Stimulated activated CD4-positive, alpha-beta T cell treated with anti-CD3 and anti-CD28 coated beads, Interleukin-4, amount 100 ng/mL, for 4 hours (primary cell): ENCODE results near the gene CTNNBIP1.

Experiments
- DNase-seq, 2 experiments: peaks; one replicate each; pipeline ENCODE4 v3.0.0-alpha.2; 2020

The CTNNBIP1 gene

DNA sequence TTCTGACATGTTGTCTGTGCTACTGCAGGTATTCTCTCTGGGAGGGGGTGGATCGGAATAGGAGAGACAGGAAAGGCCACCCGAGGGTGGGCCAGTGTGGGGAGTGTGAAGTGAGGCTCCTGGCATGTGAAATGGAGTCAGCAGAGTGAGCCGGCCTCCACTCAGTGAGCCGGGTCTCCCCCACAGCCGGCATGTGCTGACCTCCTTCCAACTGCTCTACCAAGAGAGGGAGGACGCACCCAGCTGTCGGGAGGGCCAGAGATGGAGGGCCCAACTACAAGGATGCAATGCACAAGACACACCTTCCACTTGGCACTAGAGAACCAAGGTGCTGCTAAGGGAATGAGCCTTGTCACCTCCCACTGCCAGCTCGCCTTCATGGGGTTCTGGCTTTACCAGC is 58.1 kb downstream of the CTNNBIP1 start:
- DNase-seq: no peak

DNA sequence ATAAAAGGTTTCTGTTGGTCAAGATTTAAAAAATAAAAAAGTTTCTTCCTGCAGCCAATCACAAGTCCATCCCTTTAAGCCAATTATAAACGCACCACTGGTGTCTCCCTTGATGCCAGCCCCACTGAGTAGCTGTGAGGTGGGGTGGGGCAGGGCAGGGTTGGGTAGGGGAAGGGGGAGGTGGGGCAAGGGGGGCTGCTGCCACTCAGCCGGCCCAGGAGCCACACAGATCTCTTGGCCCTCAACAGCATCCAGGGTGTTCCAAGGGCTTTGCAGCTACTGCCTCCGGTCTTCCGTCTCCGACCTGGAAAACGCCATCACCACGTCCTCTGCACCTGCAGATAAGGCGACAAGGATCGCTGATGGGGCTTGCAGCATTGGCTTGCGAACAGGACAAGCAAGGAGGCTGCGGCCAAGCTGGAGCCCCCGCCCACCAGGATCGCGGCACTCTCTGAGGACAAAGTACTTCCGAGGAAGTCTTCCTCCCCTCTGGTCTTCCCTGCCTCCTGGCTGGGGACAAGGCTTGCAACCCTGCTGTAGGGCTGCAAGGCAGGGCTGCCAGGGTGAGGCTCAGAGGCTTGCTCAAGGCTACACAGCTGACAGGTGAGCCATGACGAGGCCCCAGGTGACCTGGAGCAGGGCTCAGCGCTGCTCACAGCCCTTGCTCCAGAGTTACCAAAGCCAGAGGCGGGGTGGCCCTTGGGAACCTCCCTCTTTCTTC is 59.5 kb downstream of the CTNNBIP1 start:
- no peak for DNase-seq

DNA sequence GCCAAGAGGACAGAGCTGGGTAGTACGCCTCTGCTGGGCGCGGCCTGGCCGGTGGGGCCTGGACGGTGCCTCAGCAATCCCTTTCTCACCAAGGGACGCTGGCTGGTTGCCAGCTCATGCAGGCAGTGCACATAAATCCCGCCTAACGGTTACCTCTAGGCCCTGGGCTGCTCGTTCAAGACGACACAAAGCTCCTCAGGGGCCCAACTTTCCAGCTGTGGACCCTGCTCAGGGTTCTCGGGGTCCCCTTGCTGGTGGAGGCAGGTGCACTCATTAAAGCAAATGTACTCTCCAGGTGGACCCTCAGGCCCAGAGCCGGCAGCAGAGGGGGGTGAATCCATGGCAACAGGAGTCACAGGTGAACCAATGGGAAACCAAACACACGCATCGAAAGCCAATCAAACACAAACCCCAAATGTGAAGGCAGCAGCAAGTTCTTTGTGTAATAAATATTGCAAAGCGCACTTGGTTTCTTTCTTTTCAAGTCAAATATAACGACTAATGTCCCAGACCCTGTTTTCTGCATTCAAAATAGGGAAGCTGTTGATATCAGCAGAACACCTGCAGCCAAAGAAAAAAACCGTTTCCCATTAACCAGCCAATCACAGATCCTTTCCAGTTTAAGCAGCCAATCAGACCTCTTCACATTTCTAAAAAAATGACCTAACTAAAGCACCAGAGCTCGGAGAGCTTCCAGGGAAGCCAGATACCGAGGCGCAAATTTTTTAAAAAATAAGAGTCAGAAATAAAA is 60.2 kb downstream of the CTNNBIP1 start:
- DNase-seq: no peak

DNA sequence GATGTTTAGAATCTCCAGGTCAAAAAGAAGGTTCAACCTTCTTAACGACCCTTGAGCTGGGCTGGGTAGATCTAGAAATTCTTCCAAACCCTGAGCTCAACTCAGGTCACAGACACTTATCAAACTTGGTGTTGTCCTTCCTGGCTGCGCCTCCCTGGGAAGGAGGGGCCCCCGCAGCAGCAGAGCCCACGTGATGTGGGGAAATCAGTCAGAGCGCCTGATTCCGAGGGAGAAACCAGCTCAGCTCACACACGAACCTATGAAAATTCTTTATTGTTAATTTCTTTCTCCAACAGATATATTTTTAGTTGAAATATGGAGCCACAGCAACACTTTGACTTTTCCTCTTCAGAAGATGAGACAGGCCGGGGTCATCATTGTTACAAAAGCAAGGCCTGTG is 62.0 kb downstream of the CTNNBIP1 start:
- DNase-seq: no peak

DNA sequence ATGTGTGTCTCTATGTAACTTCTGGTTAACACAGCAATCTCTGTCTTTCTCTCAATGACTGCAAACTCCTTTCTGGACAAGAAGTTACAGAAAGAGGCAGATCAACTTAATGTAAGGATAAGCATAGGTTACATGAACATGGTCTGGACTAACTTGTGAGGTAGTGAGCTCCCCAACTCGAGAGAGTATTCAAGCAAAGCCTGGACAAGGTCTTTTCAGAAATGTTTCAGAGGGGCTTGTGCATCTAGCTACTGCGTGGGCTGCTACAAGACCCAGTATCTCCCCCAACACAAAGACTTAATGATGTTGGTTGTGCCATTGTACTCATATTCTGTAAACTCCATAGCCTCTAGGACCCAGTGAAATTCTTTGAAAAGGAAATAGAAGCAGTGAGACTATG is 62.8 kb downstream of the CTNNBIP1 start:
- no peak for DNase-seq

DNA sequence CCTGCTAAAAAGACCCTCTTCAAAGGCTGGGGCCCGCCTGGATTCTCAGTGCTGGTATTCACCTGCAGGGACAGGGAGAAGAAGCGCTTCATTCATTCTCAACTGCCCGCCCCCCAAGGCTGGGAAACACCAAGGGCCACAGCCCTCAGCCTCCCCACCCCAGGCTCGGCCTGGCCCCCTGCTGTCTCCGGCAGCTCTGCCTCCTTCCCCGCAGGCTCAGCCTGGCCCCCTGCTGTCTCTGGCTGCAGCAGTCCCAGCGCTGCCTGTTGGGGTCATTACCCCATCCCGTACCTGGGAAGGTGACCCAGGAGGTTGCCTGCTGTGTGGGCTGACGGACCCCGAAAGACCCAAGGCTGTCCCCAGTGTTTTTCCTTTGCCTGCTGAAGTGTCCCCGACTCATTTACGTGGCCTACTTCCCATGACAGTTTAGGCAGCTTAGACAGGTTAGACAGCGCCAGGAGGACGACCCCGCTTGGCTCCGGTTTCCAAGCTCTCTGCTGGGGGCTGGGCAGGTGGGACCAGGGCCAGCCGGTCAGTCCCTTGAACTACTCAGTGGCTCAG is 63.4 kb downstream of the CTNNBIP1 start:
- DNase-seq: no peak

DNA sequence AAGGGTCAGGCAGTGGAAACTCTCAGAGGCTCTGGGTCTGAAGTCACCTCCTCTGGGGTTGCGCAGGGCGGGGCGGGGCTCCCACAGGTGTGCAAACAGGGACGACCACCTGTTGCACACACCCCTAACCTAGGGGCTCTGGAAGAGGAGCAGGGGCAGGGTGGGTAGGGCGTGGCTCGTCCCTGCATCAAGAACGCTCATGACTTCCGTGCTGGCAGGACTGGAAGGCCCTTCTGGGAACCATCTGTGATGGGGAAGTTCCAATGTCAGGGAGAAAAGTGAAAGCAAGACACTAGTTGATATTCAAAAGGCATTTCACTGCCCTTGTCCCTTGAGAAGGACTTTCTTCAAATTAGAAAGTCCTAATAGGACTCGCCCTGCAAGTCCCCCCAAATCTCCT is 64.2 kb downstream of the CTNNBIP1 start:
- no peak for DNase-seq

DNA sequence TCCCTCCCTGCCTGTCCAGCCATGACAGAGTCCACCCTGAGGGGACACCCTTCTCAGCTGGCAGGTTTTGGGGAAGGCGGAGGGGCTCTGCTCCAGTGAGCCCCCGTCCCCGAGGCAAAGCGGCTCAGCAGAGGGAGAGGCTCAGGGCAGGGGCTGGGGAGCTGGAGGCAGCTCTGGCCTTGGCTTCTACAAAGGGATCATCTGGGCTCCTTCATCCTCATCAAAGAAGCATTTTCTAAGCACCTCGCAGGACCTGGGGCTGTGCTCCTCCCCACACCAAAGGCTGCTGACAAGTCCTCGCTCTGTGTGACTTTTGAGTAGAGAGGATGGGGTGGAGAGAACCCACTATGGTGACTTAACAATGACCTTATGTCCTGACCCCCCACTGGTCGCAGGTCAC is 65.3 kb downstream of the CTNNBIP1 start:
- no peak for DNase-seq

DNA sequence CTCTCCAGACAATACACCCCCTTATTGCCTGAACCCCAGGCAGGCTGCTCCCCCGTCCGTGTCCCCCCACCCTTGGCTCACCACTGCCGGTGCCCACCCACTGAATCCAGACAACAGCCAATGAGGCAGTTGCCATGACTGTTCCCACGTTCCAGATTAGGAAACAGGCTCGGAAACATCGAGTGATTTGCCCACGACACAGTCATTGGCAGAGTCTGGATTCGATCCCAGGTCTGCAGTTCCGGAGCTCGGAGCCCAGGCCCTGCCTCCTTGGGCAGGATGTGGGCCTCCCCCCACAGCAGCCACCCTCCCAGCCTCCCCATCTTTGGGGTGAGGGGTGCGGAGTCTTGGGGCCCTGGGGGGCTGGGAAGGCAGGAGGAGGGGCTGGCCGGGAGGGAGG is 66.0 kb downstream of the CTNNBIP1 start:
- no peak for DNase-seq

DNA sequence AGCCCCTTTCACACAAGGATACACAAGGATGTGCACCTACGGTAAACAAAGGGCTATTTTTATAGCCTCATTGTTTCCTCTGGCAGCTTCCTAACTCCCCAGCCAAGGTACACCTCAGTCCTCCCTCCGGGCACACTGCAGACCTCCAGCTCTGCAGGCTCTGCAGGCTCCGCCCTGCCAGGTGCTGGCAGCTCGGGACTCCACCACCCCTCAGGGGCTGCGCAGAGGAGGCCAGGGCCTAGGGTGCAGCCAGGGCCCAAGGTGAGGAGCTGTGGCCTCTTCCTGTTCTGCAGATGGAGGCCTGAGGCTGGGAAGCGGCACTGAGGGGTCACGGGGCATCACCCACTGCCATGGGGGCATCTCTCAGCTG is 66.5 kb downstream of the CTNNBIP1 start:
- DNase-seq: no peak

DNA sequence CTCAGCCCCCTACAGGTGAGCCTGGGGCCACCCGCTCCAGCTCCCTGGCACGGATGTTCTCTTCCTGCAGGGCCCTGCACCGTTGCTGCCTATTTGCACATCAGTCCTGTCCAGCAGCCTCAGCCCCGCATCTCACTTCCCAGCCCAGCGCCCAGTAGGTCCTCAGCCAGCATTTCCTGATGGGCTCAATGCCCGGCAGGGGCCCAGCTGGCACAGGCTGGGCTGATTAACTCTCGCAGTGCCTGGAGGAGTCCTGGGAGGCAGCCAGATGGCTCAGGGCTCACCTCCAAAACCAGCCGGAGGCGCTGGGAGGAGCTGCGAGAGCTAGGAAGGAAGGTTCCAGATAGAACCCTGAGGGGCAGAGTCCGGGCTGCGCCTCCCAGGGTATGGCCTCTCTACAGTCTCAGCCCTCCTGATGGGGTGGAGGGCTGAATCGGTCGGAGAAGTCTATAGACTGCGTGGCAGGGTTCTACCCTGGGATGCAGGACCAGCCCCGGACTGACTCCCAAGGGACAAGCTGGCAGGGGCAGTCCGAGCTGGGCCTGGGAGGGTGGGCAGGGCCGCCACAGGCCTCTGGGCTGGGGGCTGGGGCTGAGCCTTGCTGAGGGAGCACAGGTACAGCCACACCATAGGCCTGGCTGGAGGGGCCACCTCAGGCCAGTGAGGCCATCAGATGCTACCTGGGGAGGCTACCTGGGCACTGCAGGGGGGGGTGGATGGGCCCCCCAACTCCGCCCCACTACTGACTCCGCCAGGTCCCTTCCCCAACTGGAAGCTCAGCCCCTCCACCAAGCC is 67.1 kb downstream of the CTNNBIP1 start:
- no peak for DNase-seq

DNA sequence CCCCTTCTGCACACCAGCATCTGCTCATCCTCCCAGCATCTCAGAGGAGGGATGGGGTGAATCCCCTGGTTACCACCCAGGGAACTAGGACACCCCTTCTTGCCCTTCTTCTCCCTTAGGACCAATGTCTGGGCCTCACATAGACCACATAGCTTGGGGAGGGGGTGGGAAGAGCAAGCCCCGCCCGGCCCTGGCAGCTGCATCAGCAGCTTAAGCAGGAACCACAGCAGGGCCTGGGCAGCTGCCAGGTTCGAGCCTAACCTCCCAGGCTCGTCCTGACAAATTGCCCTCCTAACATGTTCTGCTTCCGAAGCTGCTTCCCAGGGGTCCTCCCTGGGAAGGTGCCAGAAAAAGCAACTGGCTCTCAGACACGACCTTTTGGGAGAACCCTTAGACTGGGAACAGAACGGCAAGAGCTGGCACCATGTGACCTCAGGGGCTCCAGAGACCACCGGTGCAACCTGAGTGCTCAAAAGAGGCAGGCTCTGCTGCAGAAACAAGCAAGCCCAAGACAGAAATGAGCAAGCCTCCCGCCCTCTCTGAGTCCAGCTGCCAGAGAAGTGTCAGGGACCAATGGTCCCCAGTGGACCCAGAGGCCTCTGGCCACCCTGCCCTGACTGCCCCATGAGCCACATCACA is 67.9 kb downstream of the CTNNBIP1 start:
- no peak for DNase-seq

DNA sequence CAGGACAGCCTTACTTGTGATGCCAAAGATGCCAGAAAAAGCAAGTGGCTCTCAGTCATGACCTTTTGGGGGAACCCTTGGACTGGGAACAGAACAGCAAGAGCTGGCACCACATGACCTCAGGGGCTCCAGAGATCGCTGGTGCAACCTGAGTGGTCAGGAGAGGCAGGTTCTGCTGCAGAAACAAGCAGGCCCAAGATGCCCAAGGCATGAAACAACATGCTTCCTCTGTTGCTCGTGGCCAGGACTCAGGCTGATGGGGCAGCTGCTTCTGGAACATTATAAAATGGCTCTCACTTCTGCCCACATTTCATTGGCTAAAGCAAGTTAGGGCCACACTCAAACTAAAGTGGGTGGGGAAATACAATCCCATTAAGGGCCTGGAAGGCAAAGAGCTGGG is 68.6 kb downstream of the CTNNBIP1 start:
- DNase-seq: no peak

DNA sequence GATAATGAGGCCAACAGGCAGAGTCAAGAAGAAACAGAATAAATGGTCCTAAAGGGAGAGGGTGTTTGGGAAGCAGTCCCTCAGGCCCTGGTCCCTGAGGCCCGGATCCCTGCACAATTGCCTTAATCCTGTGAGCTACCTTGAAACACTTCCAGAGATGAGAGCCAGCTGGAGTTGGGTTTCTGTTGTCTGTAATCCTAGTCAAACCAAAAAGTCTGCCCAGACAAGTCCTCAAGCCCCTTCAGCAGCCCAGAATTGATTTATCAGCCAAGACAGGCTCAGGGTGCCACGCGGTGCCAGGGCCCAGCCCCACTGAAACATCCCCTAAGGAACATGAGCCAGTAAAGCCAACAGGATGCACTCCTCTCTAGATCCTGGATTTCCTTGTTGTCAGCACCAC is 69.9 kb downstream of the CTNNBIP1 start:
- DNase-seq: no peak

DNA sequence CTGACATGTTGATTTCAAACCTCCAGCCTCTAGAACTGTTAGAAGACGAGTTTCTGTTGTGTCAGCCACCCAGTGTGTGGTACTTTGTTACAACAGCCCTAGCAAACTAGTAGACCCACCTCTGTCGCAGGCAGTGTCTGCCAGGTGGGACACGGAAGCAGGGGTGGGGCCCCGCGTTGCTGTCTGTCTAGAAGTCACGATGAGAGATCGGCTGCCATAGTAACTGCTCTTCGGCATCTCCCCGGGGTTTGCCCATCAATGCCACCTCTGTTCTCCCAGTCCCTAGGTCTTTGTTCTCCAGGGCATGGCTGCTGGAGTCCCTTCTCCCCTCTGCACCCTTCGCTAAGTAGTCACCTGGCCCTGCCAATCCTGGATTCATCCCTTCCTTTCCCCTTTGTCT is 71.1 kb downstream of the CTNNBIP1 start:
- no peak for DNase-seq

DNA sequence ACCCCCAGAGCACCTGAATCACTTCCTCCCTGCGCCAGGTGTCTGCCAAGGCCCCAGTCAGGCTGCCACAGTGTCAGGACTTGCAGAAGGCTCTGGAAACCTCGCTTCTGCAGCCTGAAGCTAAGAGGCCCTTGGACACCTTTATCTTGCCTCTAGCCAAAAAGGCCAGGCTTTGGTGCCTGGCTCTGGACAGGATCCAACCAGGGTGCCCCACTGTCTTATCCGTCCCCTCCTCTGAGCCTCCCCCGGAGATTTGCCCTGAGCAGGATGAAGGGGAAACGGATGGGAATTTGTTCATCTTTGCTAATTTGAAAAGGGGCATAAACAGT is 73.5 kb downstream of the CTNNBIP1 start:
- DNase-seq: no peak

DNA sequence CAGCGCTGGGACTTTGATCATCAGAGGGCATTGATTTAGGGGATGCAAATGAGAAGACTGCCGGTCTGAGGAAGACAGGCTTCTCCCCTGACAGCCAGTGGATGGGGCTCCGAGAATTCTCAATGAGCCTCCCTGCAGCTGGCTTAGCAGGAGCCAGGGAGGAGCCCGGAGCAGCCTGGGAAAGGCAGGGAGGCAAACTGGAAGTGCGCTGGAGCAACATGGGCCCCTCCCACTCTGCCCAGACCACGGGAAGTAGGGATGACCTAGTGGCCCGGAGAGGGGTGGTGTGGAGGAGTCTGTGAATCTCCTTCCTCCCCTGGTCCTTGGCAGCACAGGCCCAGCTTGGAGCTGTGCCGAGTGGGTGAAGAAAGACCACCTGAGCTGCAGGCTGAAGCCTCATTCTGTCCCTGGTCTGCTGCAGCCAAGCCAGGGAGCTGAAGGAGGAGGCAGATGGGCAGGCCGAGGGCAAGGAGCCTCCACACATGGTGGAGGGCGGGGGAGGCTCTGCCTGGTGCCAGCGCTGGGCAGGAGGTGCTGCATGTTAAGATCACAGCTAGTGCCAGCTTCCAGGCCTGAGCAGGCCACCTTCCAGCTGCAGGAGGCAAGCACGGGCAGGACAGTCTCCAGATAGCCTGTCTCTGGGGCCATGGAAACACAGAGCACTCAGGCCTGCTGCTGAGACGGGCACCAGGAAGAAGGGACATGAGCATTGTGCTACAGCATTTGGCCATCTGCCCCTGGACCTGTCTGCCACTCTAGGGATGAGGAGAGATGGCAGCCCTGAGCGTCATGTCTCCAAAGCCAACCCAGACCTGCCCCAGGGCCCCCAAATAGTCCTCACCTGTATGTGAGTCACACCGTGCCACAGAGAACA is 74.1 kb downstream of the CTNNBIP1 start:
- DNase-seq: no peak

DNA sequence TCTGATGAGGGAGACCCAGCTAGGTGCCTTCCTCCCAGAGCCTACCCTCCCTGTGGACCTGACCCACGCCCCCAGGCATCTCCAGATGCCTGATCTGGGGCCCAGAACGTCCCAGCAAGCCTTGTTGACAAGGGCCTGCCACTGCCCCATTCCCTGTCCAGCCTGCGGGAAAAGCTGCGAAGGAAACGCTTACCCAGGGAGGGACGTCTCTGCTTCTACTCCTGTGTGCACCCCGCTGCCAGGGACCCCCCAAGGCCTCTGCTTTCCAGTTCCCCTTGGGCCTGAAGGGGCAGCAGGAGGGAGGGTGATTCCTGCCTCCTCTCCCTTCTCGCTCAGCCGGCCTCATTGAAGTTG is 74.7 kb downstream of the CTNNBIP1 start:
- no peak for DNase-seq

DNA sequence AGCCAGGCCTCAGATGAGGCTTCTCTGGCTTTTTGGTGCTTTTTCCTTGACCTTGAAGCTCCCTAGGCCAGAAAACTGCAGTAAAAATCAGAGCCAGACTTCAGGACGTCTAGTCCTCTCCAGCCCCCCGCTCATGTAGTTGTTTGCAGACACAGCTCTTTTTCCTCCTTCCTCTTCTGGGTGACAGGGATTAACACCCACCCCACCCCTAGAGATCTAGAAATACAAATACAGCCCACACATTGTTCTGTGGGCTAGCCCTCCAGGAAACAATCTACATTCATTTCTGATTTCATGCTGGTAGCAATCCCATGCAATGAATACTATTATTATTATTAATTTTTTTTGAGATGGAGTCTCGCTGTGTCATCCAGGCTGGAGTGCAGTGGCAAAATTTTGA is 76.4 kb downstream of the CTNNBIP1 start:
- DNase-seq: no peak

DNA sequence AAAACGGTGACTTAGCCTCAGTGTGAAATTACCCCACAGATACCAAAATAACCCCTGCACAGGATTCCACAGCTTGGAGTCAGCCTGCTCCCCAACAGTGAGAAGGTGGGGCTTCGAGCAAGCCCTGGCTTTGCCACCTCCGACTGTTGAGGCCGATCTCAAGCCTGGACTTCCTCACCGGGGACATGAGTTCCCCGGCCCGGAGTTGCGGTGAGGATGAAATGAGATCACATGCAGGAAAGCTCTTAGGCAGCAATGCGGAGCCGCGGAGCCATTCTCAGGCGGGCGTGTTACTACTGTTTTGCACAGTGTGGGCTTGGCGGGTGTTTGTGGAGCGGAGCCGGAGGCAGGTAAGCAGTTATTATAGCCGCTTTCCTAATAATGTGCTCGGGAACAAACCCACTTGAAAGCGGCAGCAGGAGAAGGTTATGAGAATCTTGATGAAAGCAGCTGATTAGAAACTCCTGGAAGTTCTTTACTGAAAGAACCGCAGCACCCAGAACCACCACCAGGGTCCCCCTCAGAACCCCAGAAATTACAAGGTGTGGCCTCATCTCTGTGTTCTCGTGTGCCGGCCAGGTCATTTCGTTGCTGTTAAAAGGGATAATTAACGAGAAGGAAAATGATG is 82.4 kb downstream of the CTNNBIP1 start:
- no peak for DNase-seq

DNA sequence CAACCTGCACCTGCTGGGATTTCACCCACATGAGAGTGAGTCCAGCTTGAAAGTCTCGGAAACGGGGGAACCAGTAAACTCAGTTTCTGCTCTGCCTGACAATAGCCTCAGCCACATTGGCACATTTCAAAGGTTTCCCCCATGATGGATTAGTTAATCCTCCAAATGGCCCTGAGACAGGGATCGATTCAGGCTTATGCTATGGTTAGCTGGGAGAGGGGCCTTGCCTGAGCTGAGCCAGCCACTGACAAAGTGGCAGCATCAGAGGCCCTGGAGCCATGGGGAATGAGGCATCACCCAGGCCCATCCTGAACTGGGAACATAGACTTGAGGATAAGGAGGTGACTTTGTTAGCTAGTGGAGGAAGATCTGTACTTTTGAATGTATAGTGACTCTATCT is 83.5 kb downstream of the CTNNBIP1 start:
- no peak for DNase-seq

DNA sequence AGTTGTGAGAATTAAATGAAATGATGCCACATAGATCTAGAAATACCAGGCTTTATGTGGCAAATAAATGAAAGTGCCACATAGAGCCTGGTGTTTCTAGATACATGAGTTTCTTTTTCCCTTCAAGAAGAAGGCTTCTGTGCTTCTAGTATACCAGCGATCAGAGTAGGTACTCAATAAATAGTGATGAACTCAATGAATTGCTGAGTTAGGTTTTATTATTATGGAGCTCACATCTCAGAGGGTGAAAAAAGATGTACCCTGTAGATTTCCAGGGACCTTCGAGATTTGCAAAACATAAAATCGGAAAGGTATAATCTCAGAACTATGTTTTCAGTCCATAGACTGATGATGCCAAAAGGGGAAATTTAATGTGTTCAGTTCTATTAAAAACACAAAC is 84.0 kb downstream of the CTNNBIP1 start:
- DNase-seq: no peak
